ENCODE results near the gene NDUFAF4. TPM values are rescaled to one million over a fixed set of nuclear protein-coding genes. Genes with fewer than 3 reads are reported as not detected.
A peak's percentile ranks its signal among the peaks of the same experiment; 100 is the strongest.

Gene NDUFAF4
- 10 to 100 TPM; 14.5 to 39.4 (median 27.4) TPM for total RNA-seq

DNA sequence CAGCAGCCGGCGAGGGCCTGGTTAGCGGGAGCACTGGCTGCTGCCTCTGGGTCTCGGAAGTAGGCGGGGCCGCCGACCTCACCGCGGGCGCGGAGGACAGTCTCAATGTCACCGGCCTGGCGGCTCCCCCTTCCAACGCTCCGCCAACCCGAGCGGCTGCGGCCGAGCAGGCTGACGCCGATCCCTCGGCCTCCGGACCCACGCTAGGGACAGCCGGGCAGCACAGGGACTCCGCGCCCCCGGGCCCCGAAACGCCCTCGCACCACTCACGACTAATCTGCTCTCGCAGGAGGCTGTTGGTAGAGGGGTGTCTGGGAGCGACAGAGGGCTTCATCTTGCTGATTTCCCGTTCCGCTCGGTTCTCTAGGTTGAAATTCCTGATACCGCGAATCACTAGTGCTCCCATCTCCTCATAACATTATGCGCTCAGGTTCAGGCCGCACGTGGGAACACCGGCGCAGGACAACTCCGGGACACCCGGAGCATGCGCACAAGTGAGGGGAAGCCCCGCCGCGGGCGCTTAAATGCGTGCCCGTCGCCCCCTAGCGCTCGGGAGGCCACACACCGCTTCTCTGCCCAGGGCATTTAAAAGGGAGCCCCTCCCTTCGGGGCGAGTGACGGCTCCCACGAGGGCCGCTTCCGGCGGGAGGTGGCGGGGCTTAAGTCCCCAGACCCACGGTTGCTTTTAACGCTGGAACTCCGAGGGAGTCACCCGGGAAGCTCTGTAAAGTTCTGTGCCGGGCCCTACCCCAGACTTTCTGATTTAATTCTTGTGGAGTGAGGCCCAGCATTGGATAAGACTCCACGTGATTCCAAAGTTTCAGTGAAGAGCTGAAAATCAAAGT, at the start of gene NDUFAF4:
Gene NDUFAF4, minus strand, starts transcription at position 496 of the 845 bp plus-strand sequence. Its CDS starts 90 bp downstream, at position 406.
- no peaks in the 10 kb centered on the region for H3K27me3 ChIP-seq
- H3K9me3 ChIP-seq: no peaks in the 10 kb centered on the region
- peaks cover 0 to 36% of the 10 kb centered on the region in 2 donors for H3K36me3 ChIP-seq
- peak within 1 kb of the TSS; percentile 88 to 97 for H3K4me3 ChIP-seq
- peak; percentile 98 for ATAC-seq
- peaks cover 7 to 58% (median 13%) of the 10 kb centered on the region in 3 donors for H3K4me1 ChIP-seq
- WGBS, 2 donors (ENCODE audit: low coverage in 1 of 2): 0% methylated on average over 8 to 9 of the region's 71 CpGs
- peak; percentile 65 for TF ChIP-seq POLR2AphosphoS5 (IDR thresholded peaks at IDR 0.05)
- peak; percentile 50 to 60 for TF ChIP-seq POLR2A (IDR thresholded peaks at IDR 0.05)
- TF ChIP-seq, protein P1, sequence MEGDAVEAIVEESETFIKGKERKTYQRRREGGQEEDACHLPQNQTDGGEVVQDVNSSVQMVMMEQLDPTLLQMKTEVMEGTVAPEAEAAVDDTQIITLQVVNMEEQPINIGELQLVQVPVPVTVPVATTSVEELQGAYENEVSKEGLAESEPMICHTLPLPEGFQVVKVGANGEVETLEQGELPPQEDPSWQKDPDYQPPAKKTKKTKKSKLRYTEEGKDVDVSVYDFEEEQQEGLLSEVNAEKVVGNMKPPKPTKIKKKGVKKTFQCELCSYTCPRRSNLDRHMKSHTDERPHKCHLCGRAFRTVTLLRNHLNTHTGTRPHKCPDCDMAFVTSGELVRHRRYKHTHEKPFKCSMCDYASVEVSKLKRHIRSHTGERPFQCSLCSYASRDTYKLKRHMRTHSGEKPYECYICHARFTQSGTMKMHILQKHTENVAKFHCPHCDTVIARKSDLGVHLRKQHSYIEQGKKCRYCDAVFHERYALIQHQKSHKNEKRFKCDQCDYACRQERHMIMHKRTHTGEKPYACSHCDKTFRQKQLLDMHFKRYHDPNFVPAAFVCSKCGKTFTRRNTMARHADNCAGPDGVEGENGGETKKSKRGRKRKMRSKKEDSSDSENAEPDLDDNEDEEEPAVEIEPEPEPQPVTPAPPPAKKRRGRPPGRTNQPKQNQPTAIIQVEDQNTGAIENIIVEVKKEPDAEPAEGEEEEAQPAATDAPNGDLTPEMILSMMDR (IDR thresholded peaks at IDR 0.05): peak; percentile 83 to 98 (median 90)
- TF ChIP-seq EP300 (IDR thresholded peaks at IDR 0.05): no peak
- peak within 1 kb of the TSS; percentile 79 to 94 (median 90) for H3K27ac ChIP-seq

- WGBS, 2 donors (ENCODE audit: low coverage in 1 of 2): 53 to 86% methylated on average over 3 of the region's 3 CpGs
- H3K27ac ChIP-seq: no peak overlapping the region
- TF ChIP-seq POLR2A (IDR thresholded peaks at IDR 0.05) (no peak), EP300 (IDR thresholded peaks at IDR 0.05) (no peak), POLR2AphosphoS5 (IDR thresholded peaks at IDR 0.05) (no peak)
- TF ChIP-seq, protein P1 (IDR thresholded peaks at IDR 0.05): no peak
Observed at GRCh38 chr6:96947055-96947454, 49.4 kb upstream of the NDUFAF4 start.

GRCh38 chr6:96943555-96944215, 46.0 kb upstream of the NDUFAF4 start:
- 67 to 69% methylated on average over 8 to 9 of the region's 9 CpGs for WGBS, 2 donors (ENCODE audit: low coverage in 1 of 2)
- TF ChIP-seq, protein P1 (IDR thresholded peaks at IDR 0.05): no peak
- no peak for TF ChIP-seq POLR2AphosphoS5 (IDR thresholded peaks at IDR 0.05)
- no peak for TF ChIP-seq POLR2A (IDR thresholded peaks at IDR 0.05)
- TF ChIP-seq EP300 (IDR thresholded peaks at IDR 0.05): no peak
- Histone ChIP-seq H3K27ac (no peak overlapping the region), H3K4me3 (no peak overlapping the region), H3K27me3 (peaks cover 16% of the 10 kb centered on the region), H3K36me3 (no peaks in the 10 kb centered on the region), H3K9me3 (no peaks in the 10 kb centered on the region), H3K4me1 (no peaks in the 10 kb centered on the region)
- ATAC-seq: no peak

More at GRCh38 chr6:96947055-96947454, 49.4 kb upstream of the NDUFAF4 start:
- ATAC-seq: no peak
- no peaks in the 10 kb centered on the region for H3K9me3 ChIP-seq
- H3K4me1 ChIP-seq: no peaks in the 10 kb centered on the region
- H3K36me3 ChIP-seq: no peaks in the 10 kb centered on the region
- peaks cover 14% of the 10 kb centered on the region for H3K27me3 ChIP-seq
- H3K4me3 ChIP-seq: no peak overlapping the region

GRCh38 chr6:96942676-96943075, 45.0 kb upstream of the NDUFAF4 start:
- no peak for ATAC-seq

More at GRCh38 chr6:96942676-96943075, 45.0 kb upstream of the NDUFAF4 start:
- Histone ChIP-seq H3K36me3 (no peaks in the 10 kb centered on the region), H3K27ac (no peak overlapping the region), H3K4me3 (no peak overlapping the region), H3K4me1 (no peaks in the 10 kb centered on the region), H3K27me3 (peaks cover 16% of the 10 kb centered on the region), H3K9me3 (no peaks in the 10 kb centered on the region)
- WGBS, 2 donors (ENCODE audit: low coverage in 1 of 2): 70% methylated on average over 2 of the region's 2 CpGs; no CpG with 5 or more reads in 1 of the 2 donors
- TF ChIP-seq POLR2A (IDR thresholded peaks at IDR 0.05) (no peak), EP300 (IDR thresholded peaks at IDR 0.05) (no peak), POLR2AphosphoS5 (IDR thresholded peaks at IDR 0.05) (no peak)
- TF ChIP-seq, protein P1 (IDR thresholded peaks at IDR 0.05): no peak

Measured in gastroesophageal sphincter (tissue), 4 donors.